ENCODE data around the gene UBA5.

UBA5 gene

DNA sequence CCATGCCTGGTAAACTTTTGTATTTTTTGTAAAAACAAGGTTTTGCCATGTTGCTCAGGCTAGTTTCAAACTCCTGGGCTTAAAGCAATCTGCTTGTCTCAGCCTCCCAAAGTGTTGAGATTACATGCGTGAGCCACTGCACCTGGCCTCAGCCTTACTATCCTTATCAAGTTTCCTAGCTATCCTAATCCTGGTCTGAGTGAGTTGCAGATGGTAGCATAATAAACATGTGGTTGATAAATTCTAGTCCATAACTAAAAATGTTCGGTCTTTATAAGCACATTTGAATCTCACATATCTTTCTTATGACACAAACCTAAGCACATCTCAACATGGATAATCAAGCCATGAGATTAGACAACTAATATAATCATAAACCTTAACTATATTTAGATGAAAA is 43.6 kb downstream of the UBA5 start:
- Histone ChIP-seq H3K79me2 (ENCODE audit: insufficient read depth, low read length) (no peaks in the 10 kb centered on the region), H3K9me3 (ENCODE audit: low read length) (no peaks in the 10 kb centered on the region), H3K9ac (ENCODE audit: low read length) (no peak overlapping the region), H3K4me3 (ENCODE audit: low read depth, low read length, poor library complexity, severe bottlenecking) (no peak overlapping the region), H3F3A (ENCODE audit: insufficient read depth, low read length) (no peaks in the 10 kb centered on the region), H3K4me1 (ENCODE audit: insufficient read depth, low read length, severe bottlenecking) (no peaks in the 10 kb centered on the region), H4K20me1 (ENCODE audit: insufficient read depth, low read length) (no peaks in the 10 kb centered on the region), H3K27ac (ENCODE audit: low read depth, low read length, poor library complexity, severe bottlenecking) (no peak overlapping the region), H2AFZ (ENCODE audit: low read length) (no peak overlapping the region), H3K9me2 (ENCODE audit: low read depth, low read length) (no peaks in the 10 kb centered on the region), H3K4me2 (ENCODE audit: low read length) (no peak overlapping the region), H3K36me3 (ENCODE audit: insufficient read depth, low read length) (peaks cover 42% of the 10 kb centered on the region; the same call in 1 of the 2 replicates), H3K27me3 (ENCODE audit: insufficient read depth, low read length) (no peaks in the 10 kb centered on the region)
- TF ChIP-seq, protein P1, sequence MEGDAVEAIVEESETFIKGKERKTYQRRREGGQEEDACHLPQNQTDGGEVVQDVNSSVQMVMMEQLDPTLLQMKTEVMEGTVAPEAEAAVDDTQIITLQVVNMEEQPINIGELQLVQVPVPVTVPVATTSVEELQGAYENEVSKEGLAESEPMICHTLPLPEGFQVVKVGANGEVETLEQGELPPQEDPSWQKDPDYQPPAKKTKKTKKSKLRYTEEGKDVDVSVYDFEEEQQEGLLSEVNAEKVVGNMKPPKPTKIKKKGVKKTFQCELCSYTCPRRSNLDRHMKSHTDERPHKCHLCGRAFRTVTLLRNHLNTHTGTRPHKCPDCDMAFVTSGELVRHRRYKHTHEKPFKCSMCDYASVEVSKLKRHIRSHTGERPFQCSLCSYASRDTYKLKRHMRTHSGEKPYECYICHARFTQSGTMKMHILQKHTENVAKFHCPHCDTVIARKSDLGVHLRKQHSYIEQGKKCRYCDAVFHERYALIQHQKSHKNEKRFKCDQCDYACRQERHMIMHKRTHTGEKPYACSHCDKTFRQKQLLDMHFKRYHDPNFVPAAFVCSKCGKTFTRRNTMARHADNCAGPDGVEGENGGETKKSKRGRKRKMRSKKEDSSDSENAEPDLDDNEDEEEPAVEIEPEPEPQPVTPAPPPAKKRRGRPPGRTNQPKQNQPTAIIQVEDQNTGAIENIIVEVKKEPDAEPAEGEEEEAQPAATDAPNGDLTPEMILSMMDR (IDR thresholded peaks at IDR 0.05; ENCODE audit: low read length), result no peak
- TF ChIP-seq EZH2 (IDR thresholded peaks at IDR 0.05; ENCODE audit: borderline replicate concordance, low read length), result no peak

DNA sequence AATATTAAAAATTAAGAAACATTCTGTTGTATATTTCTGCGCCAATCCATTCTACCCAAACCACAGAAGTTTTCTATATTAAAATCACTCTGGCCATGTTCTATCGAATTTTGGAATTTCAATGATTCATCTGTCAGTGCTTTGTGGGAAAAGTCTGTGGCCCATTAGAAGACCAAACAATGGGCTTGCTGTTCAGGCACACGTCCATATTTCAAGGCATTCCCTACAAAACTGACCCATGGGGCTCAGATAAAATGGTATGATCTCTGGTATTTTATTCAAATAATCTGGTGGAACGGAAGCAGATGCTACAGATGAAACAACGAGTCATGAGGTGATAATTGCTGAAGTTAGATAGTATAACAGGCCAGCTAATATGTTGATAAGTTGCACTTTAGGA is 49.6 kb downstream of the UBA5 start:
- Histone ChIP-seq H3K36me3 (ENCODE audit: insufficient read depth, low read length) (peaks cover 18% of the 10 kb centered on the region; the same call in 1 of the 2 replicates), H3K4me2 (ENCODE audit: low read length) (no peak overlapping the region), H3K4me1 (ENCODE audit: insufficient read depth, low read length, severe bottlenecking) (no peaks in the 10 kb centered on the region), H3K9me2 (ENCODE audit: low read depth, low read length) (no peaks in the 10 kb centered on the region), H4K20me1 (ENCODE audit: insufficient read depth, low read length) (no peaks in the 10 kb centered on the region), H3K27me3 (ENCODE audit: insufficient read depth, low read length) (no peaks in the 10 kb centered on the region), H3K79me2 (ENCODE audit: insufficient read depth, low read length) (no peaks in the 10 kb centered on the region), H3K4me3 (ENCODE audit: low read depth, low read length, poor library complexity, severe bottlenecking) (no peak overlapping the region), H2AFZ (ENCODE audit: low read length) (no peak overlapping the region), H3K9me3 (ENCODE audit: low read length) (no peaks in the 10 kb centered on the region), H3K9ac (ENCODE audit: low read length) (no peak overlapping the region), H3K27ac (ENCODE audit: low read depth, low read length, poor library complexity, severe bottlenecking) (no peak overlapping the region), H3F3A (ENCODE audit: insufficient read depth, low read length) (no peaks in the 10 kb centered on the region)
- no peak for TF ChIP-seq EZH2 (IDR thresholded peaks at IDR 0.05; ENCODE audit: borderline replicate concordance, low read length)
- TF ChIP-seq, protein P1 (IDR thresholded peaks at IDR 0.05; ENCODE audit: low read length), result no peak

DNA sequence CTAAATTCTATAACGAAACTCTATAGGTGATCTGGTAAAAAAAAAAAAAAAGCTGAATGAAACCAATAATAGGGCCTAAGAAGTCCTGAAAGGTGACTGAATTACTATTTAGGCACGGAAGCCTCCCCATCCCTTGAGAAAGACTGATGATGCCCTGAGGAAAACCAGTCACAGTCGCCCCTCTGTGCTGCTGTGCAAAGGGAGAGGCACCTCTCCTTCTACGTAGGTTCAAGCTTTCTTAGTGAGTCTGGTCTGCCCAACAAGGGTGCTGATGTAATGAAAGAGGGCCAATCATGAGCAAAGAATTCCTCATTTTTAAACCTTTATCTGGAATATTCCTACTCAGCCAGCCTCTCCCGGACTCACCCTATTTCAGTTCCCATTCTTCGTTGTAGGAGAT is 50.2 kb downstream of the UBA5 start:
- peaks cover 16% of the 10 kb centered on the region; the same call in 1 of the 2 replicates for H3K36me3 ChIP-seq (ENCODE audit: insufficient read depth, low read length)
- H3K79me2 ChIP-seq (ENCODE audit: insufficient read depth, low read length), result no peaks in the 10 kb centered on the region
- no peak for TF ChIP-seq EZH2 (IDR thresholded peaks at IDR 0.05; ENCODE audit: borderline replicate concordance, low read length)
- TF ChIP-seq, protein P1 (IDR thresholded peaks at IDR 0.05; ENCODE audit: low read length), result no peak
- H3K9ac ChIP-seq (ENCODE audit: low read length), result no peak overlapping the region
- no peaks in the 10 kb centered on the region for H3K9me2 ChIP-seq (ENCODE audit: low read depth, low read length)
- H3K4me1 ChIP-seq (ENCODE audit: insufficient read depth, low read length, severe bottlenecking), result no peaks in the 10 kb centered on the region
- no peaks in the 10 kb centered on the region for H3F3A ChIP-seq (ENCODE audit: insufficient read depth, low read length)
- H2AFZ ChIP-seq (ENCODE audit: low read length), result no peak overlapping the region
- H3K4me2 ChIP-seq (ENCODE audit: low read length), result no peak overlapping the region
- no peaks in the 10 kb centered on the region for H3K9me3 ChIP-seq (ENCODE audit: low read length)
- H3K27ac ChIP-seq (ENCODE audit: low read depth, low read length, poor library complexity, severe bottlenecking), result no peak overlapping the region
- no peaks in the 10 kb centered on the region for H3K27me3 ChIP-seq (ENCODE audit: insufficient read depth, low read length)
- H3K4me3 ChIP-seq (ENCODE audit: low read depth, low read length, poor library complexity, severe bottlenecking), result no peak overlapping the region
- no peaks in the 10 kb centered on the region for H4K20me1 ChIP-seq (ENCODE audit: insufficient read depth, low read length)
